Parathyroid adenoma (tissue), 2 donors: ENCODE results near the gene REEP2.
"Not testable (repeated sequence)": the region's sequence is repeated elsewhere in the genome, so short reads cannot be mapped to it uniquely, and the experiment has no call there.

Experiments
- H2AFZ ChIP-seq: fragments of 300-600 bp; sonication (generic); one replicate; pipeline ENCODE4 v1.7.0; 2017; ENCODE audit warnings: antibody characterized with exemption, mild to moderate bottlenecking
- H3K27ac ChIP-seq: fragments of 300-600 bp; sonication (generic); one replicate; pipeline ENCODE4 v1.7.0; 2017
- H3K27me3 ChIP-seq: fragments of 300-600 bp; sonication (generic); one replicate; pipeline ENCODE4 v1.7.0; 2017; ENCODE audit warnings: low read length; ENCODE audit not compliant: control insufficient read depth, insufficient read depth
- H3K36me3 ChIP-seq: fragments of 300-600 bp; sonication (generic); one replicate; pipeline ENCODE4 v1.7.0; 2017; ENCODE audit warnings: low read length; ENCODE audit not compliant: control insufficient read depth, insufficient read depth
- H3K4me1 ChIP-seq: fragments of 300-600 bp; sonication (generic); one replicate; pipeline ENCODE4 v1.7.0; 2017; ENCODE audit warnings: control low read depth
- H3K4me2 ChIP-seq: fragments of 300-600 bp; sonication (generic); one replicate; pipeline ENCODE4 v1.7.0; 2017; ENCODE audit warnings: low read length
- H3K4me3 ChIP-seq: fragments of 300-600 bp; sonication (generic); one replicate; pipeline ENCODE4 v1.7.0; 2017; ENCODE audit warnings: low read depth, low read length
- H3K79me2 ChIP-seq: fragments of 300-600 bp; sonication (generic); one replicate; pipeline ENCODE4 v1.7.0; 2017; ENCODE audit warnings: control low read depth
- H3K9ac ChIP-seq: fragments of 300-600 bp; sonication (generic); one replicate; pipeline ENCODE4 v1.7.0; 2017; ENCODE audit warnings: mild to moderate bottlenecking
- H3K9me3 ChIP-seq: fragments of 300-600 bp; sonication (generic); one replicate; pipeline ENCODE4 v1.7.0; 2017; ENCODE audit warnings: low read length; ENCODE audit not compliant: control insufficient read depth
- CTCF ChIP-seq: fragments of 300-600 bp; sonication (generic); IDR thresholded peaks from one replicate; pipeline ENCODE4 v1.7.0; 2017; ENCODE audit warnings: antibody characterized with exemption, mild to moderate bottlenecking
- donor health status: primary hyperparathyroidism.

REEP2 gene

DNA sequence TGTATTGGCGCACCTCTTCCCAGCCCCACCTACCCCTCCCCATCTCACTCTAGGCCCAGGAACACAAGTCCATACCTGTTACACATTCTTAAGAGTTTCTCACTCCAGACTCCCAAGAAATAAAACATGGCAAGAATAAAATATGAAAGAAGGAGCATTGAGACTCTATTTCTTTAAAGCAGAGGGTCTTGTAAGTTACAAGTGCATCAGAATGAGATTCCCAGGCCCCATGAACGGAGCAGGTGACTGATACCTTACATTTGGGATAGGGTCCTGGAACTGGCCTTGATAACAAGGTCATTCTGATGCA, 32.1 kb downstream of the REEP2 start:
- Histone ChIP-seq H3K36me3 (no peaks in the 10 kb centered on the region), H2AFZ (no peak overlapping the region), H3K27me3 (no peaks in the 10 kb centered on the region), H3K79me2 (no peaks in the 10 kb centered on the region), H3K4me3 (no peak overlapping the region), H3K9me3 (no peaks in the 10 kb centered on the region), H3K27ac (no peak overlapping the region), H3K4me1 (peaks cover 5% of the 10 kb centered on the region), H3K9ac (no peak overlapping the region), H3K4me2 (no peak overlapping the region)
- TF ChIP-seq CTCF = no peak

DNA sequence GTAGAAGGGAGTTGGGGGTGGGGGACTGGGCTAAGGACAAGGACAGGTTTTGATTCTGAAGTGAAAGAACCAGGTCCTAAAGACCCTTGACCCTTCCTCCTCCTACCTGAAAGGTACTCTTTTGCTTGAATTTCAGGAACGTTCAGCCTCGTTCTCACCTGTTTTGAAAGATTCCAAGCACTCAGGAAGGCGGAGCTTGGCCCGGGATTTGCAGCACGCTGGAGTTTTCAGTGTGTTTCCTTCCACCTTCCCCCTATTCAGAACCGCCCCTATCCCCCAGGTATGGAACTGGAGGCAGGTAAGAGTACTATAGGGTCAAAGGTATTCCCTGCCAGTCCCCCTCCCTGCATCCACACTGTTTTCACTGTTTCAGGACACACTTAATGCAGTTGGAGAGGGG, 33.5 kb downstream of the REEP2 start:
- H3K36me3 ChIP-seq = no peaks in the 10 kb centered on the region
- peak overlapping the region; percentile 78 for H2AFZ ChIP-seq
- H3K4me2 ChIP-seq = no peak overlapping the region
- H3K9me3 ChIP-seq = no peaks in the 10 kb centered on the region
- no peak for TF ChIP-seq CTCF
- peaks cover 5% of the 10 kb centered on the region for H3K4me1 ChIP-seq
- no peaks in the 10 kb centered on the region for H3K27me3 ChIP-seq
- H3K9ac ChIP-seq = no peak overlapping the region
- H3K79me2 ChIP-seq = no peaks in the 10 kb centered on the region
- H3K4me3 ChIP-seq = no peak overlapping the region
- H3K27ac ChIP-seq = peak overlapping the region; percentile 6

- H2AFZ ChIP-seq, H3K4me2 ChIP-seq, H3K4me1 ChIP-seq, H3K9ac ChIP-seq, H3K27ac ChIP-seq, H3K79me2 ChIP-seq, H3K4me3 ChIP-seq, H3K36me3 ChIP-seq, H3K27me3 ChIP-seq, H3K9me3 ChIP-seq: not testable (repeated sequence)
Observed at GRCh38 chr5:138473151-138473550, 34.3 kb downstream of the REEP2 start.

- no peak for TF ChIP-seq CTCF
- no peak overlapping the region for H3K27ac ChIP-seq
- no peaks in the 10 kb centered on the region for H3K27me3 ChIP-seq
- H3K36me3 ChIP-seq = no peaks in the 10 kb centered on the region
- no peak overlapping the region for H3K4me2 ChIP-seq
- H3K9me3 ChIP-seq = no peaks in the 10 kb centered on the region
- no peak overlapping the region for H3K4me3 ChIP-seq
- H2AFZ ChIP-seq = no peak overlapping the region
- no peaks in the 10 kb centered on the region for H3K79me2 ChIP-seq
- peaks cover 5% of the 10 kb centered on the region for H3K4me1 ChIP-seq
- H3K9ac ChIP-seq = no peak overlapping the region
Observed at GRCh38 chr5:138476918-138477317, 38.1 kb downstream of the REEP2 start.

- H2AFZ ChIP-seq = no peak overlapping the region
- H3K36me3 ChIP-seq = no peaks in the 10 kb centered on the region
- H3K27me3 ChIP-seq = no peaks in the 10 kb centered on the region
- no peaks in the 10 kb centered on the region for H3K9me3 ChIP-seq
- TF ChIP-seq CTCF = no peak
- H3K79me2 ChIP-seq = no peaks in the 10 kb centered on the region
- H3K4me1 ChIP-seq = no peaks in the 10 kb centered on the region
- no peak overlapping the region for H3K9ac ChIP-seq
- no peak overlapping the region for H3K27ac ChIP-seq
- H3K4me3 ChIP-seq = no peak overlapping the region
- H3K4me2 ChIP-seq = no peak overlapping the region
Observed at GRCh38 chr5:138482638-138483037, 43.8 kb downstream of the REEP2 start.
